HG02610 (cell line): Measurements from ENCODE around the gene CHMP6.

ENCODE experiments used
- ATAC-seq: cut with Tn5 transposase; IDR thresholded peaks from one replicate; pipeline ENCODE4 v1.9.1; 2021; ENCODE audit warnings: mild to moderate bottlenecking, moderate library complexity; ENCODE audit not compliant: unreplicated experiment

The CHMP6 gene

DNA sequence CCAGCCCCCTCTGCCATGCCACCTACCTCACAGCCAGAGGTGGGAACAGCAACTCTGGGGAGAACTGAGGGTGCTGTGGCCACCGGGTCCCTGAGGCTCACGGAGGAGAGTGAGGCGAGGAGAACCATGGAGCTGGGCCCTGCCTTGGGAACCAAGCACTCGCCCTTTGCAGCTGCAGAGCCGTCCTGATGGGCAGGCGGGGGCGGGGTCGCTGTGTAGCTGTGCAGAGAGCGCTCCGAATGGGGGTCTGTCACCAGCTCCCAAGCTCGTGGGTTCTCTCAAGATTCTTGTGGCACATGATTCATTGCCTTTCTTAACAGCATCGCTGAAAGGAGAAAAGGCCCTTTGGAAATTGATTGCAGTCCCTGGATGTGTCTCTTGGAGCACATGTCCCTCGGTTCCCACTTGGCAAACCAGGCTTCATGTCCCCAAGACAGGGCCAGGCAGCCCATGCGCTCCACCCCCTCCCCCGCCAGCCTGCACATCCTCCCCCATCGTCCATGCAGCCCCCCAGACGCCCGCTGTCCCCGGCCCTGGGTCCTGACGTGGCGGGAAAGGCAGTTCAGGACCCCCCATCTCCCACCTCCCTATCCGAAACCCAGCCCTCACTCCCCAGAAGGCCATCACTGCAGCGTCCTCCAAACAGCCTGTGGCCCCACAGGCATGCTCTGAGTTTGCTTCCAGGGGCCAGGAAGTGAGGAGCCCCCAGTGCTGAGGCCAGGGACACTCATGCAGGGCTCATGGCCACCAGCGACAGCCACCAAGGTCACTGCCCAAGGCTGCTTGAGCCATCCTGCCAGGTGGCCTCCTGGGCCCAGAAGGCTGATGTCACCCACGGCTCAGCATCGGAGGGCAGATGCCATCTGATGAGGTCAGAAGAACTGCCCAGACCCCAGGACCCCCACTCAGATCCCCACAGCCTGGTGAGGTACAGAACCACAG is 20.6 kb upstream of the CHMP6 start:
- ATAC-seq: no peak

GRCh38 chr17:80971704-80972304 is 19.8 kb upstream of the CHMP6 start:
- no peak for ATAC-seq

GRCh38 chr17:80976701-80977100 is 14.9 kb upstream of the CHMP6 start:
- ATAC-seq: no peak

- no peak for ATAC-seq
Measured at GRCh38 chr17:80977172-80977571, 14.5 kb upstream of the CHMP6 start.

DNA sequence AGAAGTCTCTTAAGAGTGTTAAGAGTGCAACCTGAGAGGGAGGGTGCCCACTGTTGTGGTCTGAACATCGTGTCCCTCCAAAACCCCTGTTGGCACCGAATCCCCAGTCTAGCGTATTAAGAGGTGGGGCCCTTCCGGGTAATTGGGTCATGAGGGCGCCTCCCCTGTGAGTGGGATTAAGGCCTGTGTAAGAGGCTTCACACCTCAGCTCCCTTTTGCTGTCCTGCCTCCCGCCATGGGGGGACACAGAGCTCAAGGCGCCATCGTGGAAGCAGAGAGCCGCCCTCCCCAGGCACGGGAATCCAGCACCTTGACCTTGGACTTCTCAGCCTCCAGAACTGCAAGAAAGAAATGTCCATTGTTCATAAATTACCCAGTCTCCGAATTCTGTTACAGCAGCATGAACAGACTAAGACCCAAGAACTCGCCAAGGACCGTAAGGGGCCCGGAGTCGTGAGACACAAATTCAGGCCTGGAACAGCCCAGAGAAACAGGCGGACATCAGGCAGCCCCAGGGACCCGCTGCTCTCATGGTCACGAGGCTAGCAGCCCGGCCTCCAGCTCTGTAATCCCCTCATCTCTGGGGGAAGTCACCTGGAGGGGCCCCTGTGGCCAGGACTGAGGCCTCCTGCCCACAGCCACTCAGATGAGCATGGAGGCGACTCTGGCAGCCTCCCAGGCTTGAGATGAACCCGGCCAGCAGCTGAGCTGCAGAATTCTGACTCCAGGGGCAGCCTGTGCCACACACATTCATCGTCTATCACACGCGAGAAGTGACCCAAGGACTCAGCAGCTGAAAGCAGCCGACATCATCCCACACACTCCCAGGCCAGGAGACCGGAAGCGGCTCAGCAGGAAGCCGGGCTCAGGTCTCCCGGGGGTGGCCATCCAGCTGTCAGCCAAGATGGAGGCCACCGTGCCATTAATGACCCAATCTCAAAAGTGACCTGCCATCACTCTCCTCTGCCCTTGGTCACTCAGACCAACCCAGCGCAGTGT is 12.8 kb upstream of the CHMP6 start:
- ATAC-seq: no peak

DNA sequence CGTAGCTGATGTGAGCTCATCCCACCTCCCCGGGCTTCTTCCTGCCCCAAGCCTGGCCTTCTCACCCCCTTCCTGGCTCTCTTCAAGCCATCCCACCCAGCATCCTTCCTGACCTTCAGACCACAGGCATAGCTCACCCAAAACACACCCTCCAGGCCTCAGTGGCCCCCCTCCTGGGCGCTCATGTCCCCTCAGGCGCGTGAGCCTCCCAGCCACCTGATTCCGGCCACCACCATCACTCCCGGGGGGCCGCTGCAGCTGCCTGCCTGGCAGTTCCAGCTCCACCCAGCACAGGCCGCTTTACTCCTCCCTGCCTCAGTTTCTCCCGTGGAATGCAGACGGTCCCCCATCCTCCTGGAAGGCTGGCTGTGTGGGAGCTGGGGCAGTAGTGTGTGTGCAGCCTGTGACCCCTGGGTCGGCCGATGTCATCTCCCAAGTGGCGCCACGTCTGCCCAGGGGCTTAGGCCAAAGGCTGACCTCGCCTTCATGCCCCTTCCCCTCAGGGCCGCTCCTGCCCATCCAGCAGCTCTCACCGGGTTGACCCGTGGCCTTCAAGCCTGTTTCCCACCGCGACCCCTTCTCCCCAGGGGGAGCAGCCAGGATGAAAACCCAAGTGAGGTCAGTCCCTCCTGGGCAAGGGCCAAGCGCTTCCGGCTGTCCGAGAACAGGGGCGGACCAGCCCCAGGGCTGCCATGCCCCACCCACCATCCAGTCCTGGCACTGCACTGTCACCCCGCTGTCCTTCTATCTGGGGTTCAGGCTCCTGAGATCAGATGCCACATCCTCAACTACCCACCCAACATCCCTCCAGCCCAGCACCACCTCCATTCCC is 11.9 kb upstream of the CHMP6 start:
- ATAC-seq: no peak

DNA sequence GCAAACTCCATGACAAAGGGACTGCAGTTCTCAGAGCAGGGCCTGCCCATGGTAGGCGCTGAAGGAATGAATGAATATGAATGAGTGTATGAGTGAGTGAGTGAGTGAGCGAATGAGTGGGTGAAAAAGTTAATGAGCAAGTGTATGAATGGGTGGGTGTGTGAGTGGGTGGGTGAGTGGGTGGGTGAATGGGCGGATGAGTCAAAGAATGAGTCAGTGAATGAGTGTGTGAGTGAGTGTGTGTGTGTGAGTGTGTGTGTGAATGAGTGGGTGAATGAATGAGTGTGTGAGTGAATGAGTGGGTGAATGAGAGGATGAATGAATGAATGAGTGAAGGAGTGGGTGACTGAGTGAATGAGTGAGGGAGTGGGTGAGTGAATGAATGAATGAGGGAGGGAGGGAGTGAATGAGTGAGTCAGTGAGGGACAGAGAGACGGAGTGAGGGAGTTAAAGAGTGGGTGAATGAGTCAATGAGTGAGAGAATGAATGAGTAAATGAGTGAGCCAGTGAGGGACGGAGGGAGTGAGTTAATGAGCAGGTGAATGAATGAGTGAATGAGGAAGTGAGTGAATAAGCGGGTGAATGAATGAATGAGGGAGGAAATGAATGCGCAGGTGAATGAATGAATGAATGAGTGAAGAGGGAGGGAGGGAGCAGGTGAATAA is 11.1 kb upstream of the CHMP6 start:
- no peak for ATAC-seq

- ATAC-seq: no peak
Measured at GRCh38 chr17:80981062-80981902, 10.4 kb upstream of the CHMP6 start.

GRCh38 chr17:80981929-80982425 is 9.7 kb upstream of the CHMP6 start:
- no peak for ATAC-seq

GRCh38 chr17:80982426-80982974 is 9.1 kb upstream of the CHMP6 start:
- no peak for ATAC-seq

- no peak for ATAC-seq
Measured at GRCh38 chr17:80983545-80983944, 8.1 kb upstream of the CHMP6 start.

GRCh38 chr17:80984749-80985148 is 6.9 kb upstream of the CHMP6 start:
- no peak for ATAC-seq

- no peak for ATAC-seq
Measured at GRCh38 chr17:80986046-80986445, 5.6 kb upstream of the CHMP6 start.

DNA sequence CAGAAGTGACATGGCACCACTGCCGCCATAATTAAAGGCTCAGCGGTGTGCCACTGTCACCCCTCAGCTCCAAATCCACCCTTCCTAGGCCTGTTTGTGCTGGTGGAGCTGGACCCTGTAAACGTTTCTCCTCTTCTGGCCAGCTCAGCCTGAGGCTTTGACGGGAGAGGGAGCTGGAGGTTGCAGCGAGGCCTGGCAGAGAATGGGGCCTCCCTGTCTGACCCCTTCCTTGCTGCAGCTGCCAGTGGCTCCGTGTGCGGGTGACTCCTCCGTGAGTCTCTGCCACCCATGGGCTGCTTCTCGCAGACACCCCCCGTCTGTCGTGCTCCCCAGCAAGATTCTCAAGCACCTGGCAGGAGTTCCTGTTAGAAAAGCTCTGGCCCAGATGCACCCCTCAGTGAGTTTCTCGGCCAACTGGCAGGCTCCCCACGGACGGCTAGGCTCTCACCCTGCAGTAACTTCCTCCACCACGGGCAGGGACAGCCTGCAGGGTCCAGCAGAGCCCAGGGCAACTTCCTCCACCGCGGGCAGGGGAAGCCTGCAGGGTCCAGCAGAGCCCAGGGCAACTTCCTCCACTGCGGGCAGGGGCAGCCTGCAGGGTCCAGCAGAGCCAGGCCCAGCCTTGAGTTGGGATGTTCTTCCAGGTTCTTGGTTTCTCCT is 4.7 kb upstream of the CHMP6 start:
- ATAC-seq: no peak

DNA sequence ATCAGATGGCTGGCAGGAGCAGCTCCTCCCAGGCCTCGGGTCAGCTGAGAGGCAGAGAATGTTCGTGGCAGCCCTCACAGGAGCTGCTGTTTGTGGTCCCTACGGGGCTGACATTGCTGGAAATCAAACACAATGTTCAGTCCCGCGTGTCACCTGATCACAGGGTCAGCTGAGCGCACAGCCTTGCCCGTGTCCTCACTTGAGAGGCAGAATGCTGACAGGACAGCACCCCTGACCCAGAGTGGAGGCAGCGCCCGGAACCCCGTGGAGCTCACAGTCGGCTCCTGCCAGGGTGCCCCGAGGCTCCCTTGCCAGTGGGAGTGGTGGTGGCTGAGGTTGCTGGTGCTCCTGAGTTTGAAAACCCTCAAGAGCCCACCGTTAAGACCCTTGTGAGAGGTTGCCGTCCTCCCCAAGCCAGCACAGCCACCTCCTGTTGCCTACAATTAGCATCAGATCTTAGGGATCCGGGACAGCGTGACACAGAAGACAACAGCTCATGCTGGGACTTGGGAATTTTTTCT is 3.6 kb upstream of the CHMP6 start:
- ATAC-seq: no peak

- ATAC-seq: no peak
Measured at GRCh38 chr17:80989586-80989913, 2.1 kb upstream of the CHMP6 start.

- ATAC-seq: no peak
Measured at GRCh38 chr17:80990921-80991644, 558 bp upstream of the CHMP6 start.
